Type B pancreatic cell (in vitro differentiated cells): ENCODE data around the gene MAP2K3. TPM values are rescaled to one million over a fixed set of nuclear protein-coding genes. Genes with fewer than 3 reads are reported as not detected.
A peak's percentile ranks its signal among the peaks of the same experiment; 100 is the strongest.

Source experiments
- DNase-seq: peaks from one replicate; pipeline ENCODE4 v3.0.0; 2021; ENCODE audit warnings: mixed read lengths; ENCODE audit not compliant: unreplicated experiment; ENCODE audit errors: extremely low spot score
- H3K27ac Mint-ChIP-seq: 2 replicates; pipeline ENCODE4 v1.8.0; 2021; ENCODE audit warnings: mild to moderate bottlenecking, mixed read lengths
- H3K27me3 Mint-ChIP-seq: 2 replicates; pipeline ENCODE4 v1.8.0; 2021; ENCODE audit warnings: mixed read lengths
- H3K36me3 Mint-ChIP-seq: 2 replicates; pipeline ENCODE4 v1.8.0; 2021; ENCODE audit warnings: mixed read lengths
- H3K4me1 Mint-ChIP-seq: one replicate; pipeline ENCODE4 v1.8.0; 2021; ENCODE audit warnings: mixed read lengths; ENCODE audit not compliant: unreplicated experiment
- H3K4me3 Mint-ChIP-seq: 2 replicates; pipeline ENCODE4 v1.8.0; 2021; ENCODE audit warnings: mild to moderate bottlenecking, mixed read lengths
- H3K9me3 Mint-ChIP-seq: 2 replicates; pipeline ENCODE4 v1.8.0; 2021; ENCODE audit warnings: mixed read lengths
- long read RNA-seq: library from polyadenylated mRNA; unstranded; transcript quantifications from one replicate; pipeline ENCODE4 v2.0.0, GENCODE V29; 2020
- total RNA-seq: library from RNA; stranded (reverse); gene quantifications from 2 replicates; pipeline ENCODE4 v1.2.1, GENCODE V29; 2021; ENCODE audit warnings: low replicate concordance
- TF ChIP-seq, protein P1 (sequence below): fragments of 200-600 bp; sonication (generic); conservative IDR thresholded peaks from 2 replicates; pipeline ENCODE4 v1.5.0; 2021; ENCODE audit warnings: antibody characterized with exemption, mild to moderate bottlenecking

The MAP2K3 gene
- total RNA-seq, result 23.6 and 27.5 TPM in 2 replicates
- long read RNA-seq, partial matches to known transcripts, result 3 of 8 reads
- long read RNA-seq, other reads (novel, unspliced or antisense), result 1 of 8 reads

DNA sequence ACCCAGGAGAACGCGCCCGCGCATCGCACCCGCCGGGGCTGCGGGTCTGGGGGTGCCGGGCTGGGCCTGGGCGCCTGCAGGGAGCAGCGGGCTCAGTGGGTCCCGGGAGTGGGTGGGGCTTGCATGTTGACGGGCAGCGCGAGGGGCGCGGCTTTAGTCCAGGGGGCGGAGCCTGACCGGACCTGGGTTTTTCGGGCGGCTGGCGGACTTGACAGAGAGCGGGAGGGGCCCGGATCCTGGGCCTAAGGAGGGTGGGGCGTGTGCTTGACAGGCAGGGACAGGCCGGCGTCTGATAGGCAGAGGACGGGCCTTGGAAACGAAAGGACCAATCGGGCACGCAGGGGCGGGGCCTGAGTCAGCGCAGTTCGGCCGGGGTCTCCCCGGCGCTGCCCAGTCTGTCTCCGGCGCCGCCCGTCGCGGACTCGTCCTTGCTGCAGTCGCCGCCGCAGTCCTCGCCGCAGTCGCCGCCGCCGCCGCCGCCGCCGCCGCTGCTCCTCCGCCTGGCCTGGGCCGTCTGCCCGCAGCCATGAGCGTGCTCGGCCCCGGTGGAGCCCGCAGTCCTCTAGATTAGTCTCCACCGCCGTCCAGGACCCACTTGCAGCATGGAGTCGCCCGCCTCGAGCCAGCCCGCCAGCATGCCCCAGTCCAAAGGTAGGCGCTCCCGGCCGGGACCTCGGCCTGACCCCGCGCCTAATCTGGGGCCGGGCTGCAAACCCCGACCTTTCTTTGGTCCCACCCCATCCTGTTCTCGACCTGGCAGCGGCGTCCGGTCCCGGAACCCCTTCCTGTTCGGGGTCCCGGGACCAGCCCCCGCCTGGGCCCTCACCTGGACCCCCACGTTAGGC is at the start of gene MAP2K3:
Gene MAP2K3, plus strand, starts transcription at position 393 of the 845 bp plus-strand sequence. Its CDS starts 210 bp downstream, at position 603.
- H3K36me3 Mint-ChIP-seq, result no peaks in the 10 kb centered on the region
- H3K27ac Mint-ChIP-seq, result peak within 1 kb of the TSS; percentile 88
- H3K27me3 Mint-ChIP-seq, result peaks cover 26% of the 10 kb centered on the region
- H3K4me3 Mint-ChIP-seq, result peak within 1 kb of the TSS; percentile 90
- peak; percentile 98 for DNase-seq
- peaks cover 13% of the 10 kb centered on the region for H3K4me1 Mint-ChIP-seq
- H3K9me3 Mint-ChIP-seq, result no peaks in the 10 kb centered on the region
- TF ChIP-seq, protein P1, sequence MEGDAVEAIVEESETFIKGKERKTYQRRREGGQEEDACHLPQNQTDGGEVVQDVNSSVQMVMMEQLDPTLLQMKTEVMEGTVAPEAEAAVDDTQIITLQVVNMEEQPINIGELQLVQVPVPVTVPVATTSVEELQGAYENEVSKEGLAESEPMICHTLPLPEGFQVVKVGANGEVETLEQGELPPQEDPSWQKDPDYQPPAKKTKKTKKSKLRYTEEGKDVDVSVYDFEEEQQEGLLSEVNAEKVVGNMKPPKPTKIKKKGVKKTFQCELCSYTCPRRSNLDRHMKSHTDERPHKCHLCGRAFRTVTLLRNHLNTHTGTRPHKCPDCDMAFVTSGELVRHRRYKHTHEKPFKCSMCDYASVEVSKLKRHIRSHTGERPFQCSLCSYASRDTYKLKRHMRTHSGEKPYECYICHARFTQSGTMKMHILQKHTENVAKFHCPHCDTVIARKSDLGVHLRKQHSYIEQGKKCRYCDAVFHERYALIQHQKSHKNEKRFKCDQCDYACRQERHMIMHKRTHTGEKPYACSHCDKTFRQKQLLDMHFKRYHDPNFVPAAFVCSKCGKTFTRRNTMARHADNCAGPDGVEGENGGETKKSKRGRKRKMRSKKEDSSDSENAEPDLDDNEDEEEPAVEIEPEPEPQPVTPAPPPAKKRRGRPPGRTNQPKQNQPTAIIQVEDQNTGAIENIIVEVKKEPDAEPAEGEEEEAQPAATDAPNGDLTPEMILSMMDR, result no peak

DNA sequence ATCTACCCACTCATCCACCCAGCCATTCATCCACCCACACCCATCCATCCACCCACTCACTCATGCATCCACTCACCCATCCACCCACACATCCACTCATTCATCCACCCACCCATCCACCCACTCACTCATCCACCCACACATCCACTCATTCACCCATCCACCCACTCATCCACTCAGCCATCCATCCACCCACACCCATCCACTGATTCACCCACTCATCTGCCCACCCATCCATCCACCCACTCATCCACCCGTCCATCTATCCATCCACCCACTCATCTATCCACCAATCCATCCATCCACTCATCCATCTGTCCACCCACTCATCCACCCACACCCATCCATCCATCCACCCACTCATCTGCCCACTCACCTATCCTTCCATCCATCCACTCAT is 48.6 kb upstream of the MAP2K3 start:
- no peaks in the 10 kb centered on the region for H3K27me3 Mint-ChIP-seq
- TF ChIP-seq, protein P1, result no peak
- H3K27ac Mint-ChIP-seq, result no peak overlapping the region
- H3K4me3 Mint-ChIP-seq, result no peak overlapping the region
- H3K9me3 Mint-ChIP-seq, result peaks cover 4% of the 10 kb centered on the region
- no peaks in the 10 kb centered on the region for H3K36me3 Mint-ChIP-seq
- DNase-seq, result no peak
- peaks cover 10% of the 10 kb centered on the region for H3K4me1 Mint-ChIP-seq

DNA sequence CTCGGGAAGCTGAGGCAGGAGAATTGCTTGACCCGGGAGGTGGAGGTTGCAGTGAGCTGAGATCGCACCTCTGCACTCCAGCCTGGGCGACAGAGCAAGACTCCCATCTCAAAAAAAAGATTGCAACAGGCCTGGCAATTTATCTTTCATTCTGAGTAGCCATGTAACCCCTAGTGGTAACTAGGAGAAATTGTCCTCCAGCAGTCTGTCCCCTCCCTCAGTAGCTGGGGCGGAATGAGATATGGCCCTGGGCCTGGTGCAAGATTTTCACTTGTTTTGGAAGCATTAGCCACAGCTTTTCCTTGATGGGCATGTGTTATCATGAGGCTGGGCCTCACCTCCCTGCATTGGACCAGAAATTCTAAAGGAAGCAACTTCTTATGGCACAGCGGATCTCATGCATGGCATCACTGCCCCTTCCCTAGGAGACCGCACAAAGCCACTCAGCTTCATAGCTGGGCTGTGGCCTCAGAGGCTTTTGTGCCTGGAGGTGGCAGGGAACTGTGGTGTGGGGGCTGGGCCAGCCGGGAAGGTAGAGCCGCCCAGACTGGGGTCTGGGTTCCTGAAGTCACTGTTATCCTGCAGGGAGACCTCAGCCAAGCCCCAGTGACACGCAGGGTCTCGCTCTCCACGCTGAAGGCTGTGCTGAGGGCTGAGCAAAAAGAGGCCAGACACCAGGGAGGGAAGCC is 44.7 kb upstream of the MAP2K3 start:
- TF ChIP-seq, protein P1, result peak; percentile 72
- no peak for DNase-seq
- no peak overlapping the region for H3K4me3 Mint-ChIP-seq
- peaks cover 4% of the 10 kb centered on the region for H3K9me3 Mint-ChIP-seq
- H3K4me1 Mint-ChIP-seq, result peaks cover 10% of the 10 kb centered on the region
- H3K27ac Mint-ChIP-seq, result peak overlapping the region; percentile 81
- no peaks in the 10 kb centered on the region for H3K27me3 Mint-ChIP-seq
- H3K36me3 Mint-ChIP-seq, result no peaks in the 10 kb centered on the region

DNA sequence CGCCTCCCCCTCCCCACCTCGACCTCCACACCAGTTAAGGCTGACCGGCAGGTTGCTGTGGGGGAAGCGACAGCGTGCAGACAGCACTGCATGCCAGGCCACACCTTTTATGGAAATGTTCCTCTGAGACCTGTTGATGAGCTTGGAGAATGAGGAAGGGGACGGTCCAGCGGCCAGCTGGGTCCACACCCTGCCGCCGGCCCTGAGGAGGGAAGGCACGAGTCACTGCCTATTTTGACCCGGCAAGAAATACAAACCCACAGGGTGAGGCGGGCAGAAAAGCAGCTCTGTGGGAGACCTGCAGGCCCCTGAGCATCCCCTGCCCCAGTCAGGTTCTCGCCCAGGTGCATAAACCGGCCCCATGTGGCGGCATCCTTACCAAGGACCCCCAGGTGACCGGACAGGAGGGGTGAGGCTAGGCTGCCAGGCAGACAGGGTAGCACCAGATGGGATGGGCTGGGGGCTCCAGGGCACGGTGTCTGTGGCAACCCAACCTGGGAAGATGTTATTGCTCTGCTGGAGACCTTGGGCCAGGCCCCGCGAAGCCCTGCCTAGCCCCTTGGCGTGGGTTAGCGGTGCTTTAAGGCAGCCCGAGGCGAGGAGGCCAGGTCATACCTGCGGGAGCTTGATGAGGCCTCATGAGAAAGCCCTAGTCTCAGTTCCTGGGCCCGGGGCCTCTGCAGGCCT is 44.0 kb upstream of the MAP2K3 start:
- Mint-ChIP-seq H3K9me3 (peaks cover 4% of the 10 kb centered on the region), H3K4me3 (no peak overlapping the region), H3K27me3 (no peaks in the 10 kb centered on the region), H3K36me3 (no peaks in the 10 kb centered on the region), H3K4me1 (peaks cover 10% of the 10 kb centered on the region), H3K27ac (peak overlapping the region; percentile 81)
- DNase-seq, result no peak
- TF ChIP-seq, protein P1, result no peak

DNA sequence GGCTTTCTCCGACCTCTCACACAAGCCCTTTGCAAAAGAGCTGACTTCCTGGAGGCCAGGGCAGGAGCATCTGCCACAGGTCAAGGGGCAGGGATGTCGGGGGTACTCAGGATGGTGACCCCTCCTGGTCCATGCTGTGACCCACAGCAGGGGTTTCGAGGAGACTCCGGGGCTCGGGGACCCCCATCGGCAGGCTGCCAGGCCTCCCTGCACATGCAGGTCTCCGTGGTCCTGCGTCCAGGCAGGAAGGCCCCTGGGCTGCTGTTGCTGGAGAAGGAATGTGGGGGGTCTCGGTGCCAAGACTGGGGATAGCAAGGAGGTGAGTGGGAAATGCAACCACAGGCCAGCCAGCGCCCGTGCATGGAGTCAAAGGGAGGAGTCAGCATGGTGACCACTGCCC is 42.9 kb upstream of the MAP2K3 start:
- TF ChIP-seq, protein P1, result no peak
- Mint-ChIP-seq H3K4me1 (peaks cover 10% of the 10 kb centered on the region), H3K27me3 (no peaks in the 10 kb centered on the region), H3K36me3 (no peaks in the 10 kb centered on the region), H3K9me3 (peaks cover 4% of the 10 kb centered on the region), H3K27ac (no peak overlapping the region), H3K4me3 (no peak overlapping the region)
- DNase-seq, result no peak
